Mammary epithelial cell (primary cell): ENCODE measurements around the gene CXorf51A.

Experiments used
- CTCF ChIP-seq, 2 donors: IDR thresholded peaks in 1 of 2; conservative IDR thresholded peaks in 1 of 2; 2 replicates each; pipeline ENCODE4 v1.5.1; 2011 to 2012; ENCODE audit warnings: inconsistent platforms in 2 of 2, low read length in 2 of 2, mild to moderate bottlenecking in 2 of 2, control low read depth in 1 of 2, low read depth in 1 of 2; ENCODE audit not compliant: insufficient read depth in 1 of 2; ENCODE audit errors: extremely low read depth in 1 of 2
- EZH2 ChIP-seq: IDR thresholded peaks from 2 replicates; pipeline ENCODE4 v1.6.1; 2012; ENCODE audit warnings: low read length, inconsistent platforms, borderline replicate concordance

- no peak for TF ChIP-seq CTCF (conservative IDR thresholded peaks at IDR 0.05 in 1 of 2, IDR thresholded peaks at IDR 0.05 in 1 of 2; ENCODE audit: extremely low read depth in 1 of 2, insufficient read depth in 1 of 2, low read depth in 1 of 2, low read length in 2 of 2)
- TF ChIP-seq EZH2: no peak
Measured at GRCh38 chrX:146863566-146863965, 49.0 kb upstream of the CXorf51A start.
